ENCODE results near the gene SHLD3. TPM values are rescaled to one million over a fixed set of nuclear protein-coding genes. Genes with fewer than 3 reads are reported as not detected.

The SHLD3 gene
- total RNA-seq, 1 experiment from 2014 or later: 3.3 TPM

DNA sequence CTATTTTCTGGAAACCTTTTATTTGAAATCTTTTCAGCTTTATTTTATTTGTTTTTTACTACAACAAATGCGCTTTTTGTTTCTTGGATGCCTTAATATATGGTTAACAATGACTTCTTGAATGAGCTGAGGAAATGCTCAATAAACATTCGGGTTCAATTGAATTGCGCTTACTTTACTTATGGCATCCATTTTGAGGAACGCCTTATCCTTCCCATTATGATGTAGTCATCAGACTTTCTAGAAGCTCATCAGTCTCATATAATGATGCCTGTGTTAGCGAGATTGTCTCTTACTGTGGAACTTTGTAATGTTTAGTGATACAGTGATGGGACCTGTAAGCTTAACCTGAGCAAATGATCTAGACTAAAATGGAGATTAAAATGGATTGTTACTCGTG, 916 bp downstream of the SHLD3 start (continued):
- TF ChIP-seq AR (CRISPR knock-in tag; IDR thresholded peaks at IDR 0.05): no peak
- TF ChIP-seq GABPB1 (CRISPR knock-in tag; IDR thresholded peaks at IDR 0.05): no peak
- no peak for TF ChIP-seq ZNF219 (CRISPR knock-in tag; IDR thresholded peaks at IDR 0.05; ENCODE audit: borderline replicate concordance)
- TF ChIP-seq ZNF671 (CRISPR knock-in tag; IDR thresholded peaks at IDR 0.05): no peak

DNA sequence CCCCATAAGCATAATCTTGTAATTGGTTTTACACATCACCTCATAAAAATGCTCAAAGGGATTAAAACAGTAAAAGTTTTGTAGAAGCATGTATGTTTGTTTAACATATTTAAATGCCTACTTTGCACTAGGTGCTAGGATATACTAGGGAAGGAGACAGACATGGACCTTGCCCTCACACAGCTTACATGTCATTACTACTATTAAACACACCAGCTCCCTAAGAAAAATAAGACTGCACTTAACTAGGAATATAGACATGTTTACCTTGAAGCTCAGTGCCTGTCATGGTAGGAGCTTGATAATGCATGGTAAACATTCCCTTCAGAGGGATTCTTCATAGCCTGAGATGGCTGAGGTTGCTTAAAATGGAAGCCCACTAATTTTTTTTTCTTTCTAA, 6.2 kb downstream of the SHLD3 start:
- Mint-ChIP-seq H3K4me1 (peaks cover 3% of the 10 kb centered on the region), H3K4me3 (no peak overlapping the region), H3K27ac (no peak overlapping the region), H3K9me3 (no peaks in the 10 kb centered on the region), H3K27me3 (ENCODE audit: low read depth) (no peaks in the 10 kb centered on the region), H3K36me3 (peaks cover 14% of the 10 kb centered on the region; the same call in 1 of the 2 replicates)
- POLR2A ChIA-PET: no interaction called here
- TF ChIP-seq E2F4 (CRISPR knock-in tag; IDR thresholded peaks at IDR 0.05; ENCODE audit: borderline replicate concordance, low read depth): no peak
- DNase-seq (ENCODE audit: low spot score): no peak
- no peak for ATAC-seq
- CTCF ChIA-PET: no interaction called here

- peaks cover 26% of the 10 kb centered on the region for H3K36me3 Mint-ChIP-seq
- DNase-seq (ENCODE audit: low spot score) (no peak), ATAC-seq (no peak)
- H3K4me1 Mint-ChIP-seq: no peaks in the 10 kb centered on the region
- no peaks in the 10 kb centered on the region for H3K27me3 Mint-ChIP-seq (ENCODE audit: low read depth)
- CTCF ChIA-PET: no interaction called here
- no peak overlapping the region for H3K4me3 Mint-ChIP-seq
- peaks cover 5% of the 10 kb centered on the region for H3K9me3 Mint-ChIP-seq
- TF ChIP-seq IRF2 (CRISPR knock-in tag; IDR thresholded peaks at IDR 0.05; ENCODE audit: borderline replicate concordance, low read depth) (no peak), JUN (CRISPR knock-in tag; IDR thresholded peaks at IDR 0.05) (no peak), SP1 (CRISPR knock-in tag; conservative IDR thresholded peaks at IDR 0.05) (no peak), RELA (CRISPR knock-in tag; IDR thresholded peaks at IDR 0.05; ENCODE audit: borderline replicate concordance) (no peak), NR1H2 (CRISPR knock-in tag; IDR thresholded peaks at IDR 0.05) (no peak), CDX4 (CRISPR knock-in tag; IDR thresholded peaks at IDR 0.05; ENCODE audit: borderline replicate concordance) (no peak), ZNF219 (CRISPR knock-in tag; IDR thresholded peaks at IDR 0.05; ENCODE audit: borderline replicate concordance) (no peak), USF1 (CRISPR knock-in tag; IDR thresholded peaks at IDR 0.05) (no peak), ATF1 (CRISPR knock-in tag; IDR thresholded peaks at IDR 0.05) (no peak), NFYB (CRISPR knock-in tag; conservative IDR thresholded peaks at IDR 0.05; ENCODE audit: low read depth) (no peak), FOXJ3 (CRISPR knock-in tag; IDR thresholded peaks at IDR 0.05; ENCODE audit: borderline replicate concordance) (no peak)
- TF ChIP-seq, protein P1, sequence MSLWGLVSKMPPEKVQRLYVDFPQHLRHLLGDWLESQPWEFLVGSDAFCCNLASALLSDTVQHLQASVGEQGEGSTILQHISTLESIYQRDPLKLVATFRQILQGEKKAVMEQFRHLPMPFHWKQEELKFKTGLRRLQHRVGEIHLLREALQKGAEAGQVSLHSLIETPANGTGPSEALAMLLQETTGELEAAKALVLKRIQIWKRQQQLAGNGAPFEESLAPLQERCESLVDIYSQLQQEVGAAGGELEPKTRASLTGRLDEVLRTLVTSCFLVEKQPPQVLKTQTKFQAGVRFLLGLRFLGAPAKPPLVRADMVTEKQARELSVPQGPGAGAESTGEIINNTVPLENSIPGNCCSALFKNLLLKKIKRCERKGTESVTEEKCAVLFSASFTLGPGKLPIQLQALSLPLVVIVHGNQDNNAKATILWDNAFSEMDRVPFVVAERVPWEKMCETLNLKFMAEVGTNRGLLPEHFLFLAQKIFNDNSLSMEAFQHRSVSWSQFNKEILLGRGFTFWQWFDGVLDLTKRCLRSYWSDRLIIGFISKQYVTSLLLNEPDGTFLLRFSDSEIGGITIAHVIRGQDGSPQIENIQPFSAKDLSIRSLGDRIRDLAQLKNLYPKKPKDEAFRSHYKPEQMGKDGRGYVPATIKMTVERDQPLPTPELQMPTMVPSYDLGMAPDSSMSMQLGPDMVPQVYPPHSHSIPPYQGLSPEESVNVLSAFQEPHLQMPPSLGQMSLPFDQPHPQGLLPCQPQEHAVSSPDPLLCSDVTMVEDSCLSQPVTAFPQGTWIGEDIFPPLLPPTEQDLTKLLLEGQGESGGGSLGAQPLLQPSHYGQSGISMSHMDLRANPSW (CRISPR knock-in tag; conservative IDR thresholded peaks at IDR 0.05; ENCODE audit: low read depth): no peak
- TF ChIP-seq, protein P2, sequence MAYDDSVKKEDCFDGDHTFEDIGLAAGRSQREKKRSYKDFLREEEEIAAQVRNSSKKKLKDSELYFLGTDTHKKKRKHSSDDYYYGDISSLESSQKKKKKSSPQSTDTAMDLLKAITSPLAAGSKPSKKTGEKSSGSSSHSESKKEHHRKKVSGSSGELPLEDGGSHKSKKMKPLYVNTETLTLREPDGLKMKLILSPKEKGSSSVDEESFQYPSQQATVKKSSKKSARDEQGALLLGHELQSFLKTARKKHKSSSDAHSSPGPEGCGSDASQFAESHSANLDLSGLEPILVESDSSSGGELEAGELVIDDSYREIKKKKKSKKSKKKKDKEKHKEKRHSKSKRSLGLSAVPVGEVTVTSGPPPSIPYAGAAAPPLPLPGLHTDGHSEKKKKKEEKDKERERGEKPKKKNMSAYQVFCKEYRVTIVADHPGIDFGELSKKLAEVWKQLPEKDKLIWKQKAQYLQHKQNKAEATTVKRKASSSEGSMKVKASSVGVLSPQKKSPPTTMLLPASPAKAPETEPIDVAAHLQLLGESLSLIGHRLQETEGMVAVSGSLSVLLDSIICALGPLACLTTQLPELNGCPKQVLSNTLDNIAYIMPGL (CRISPR knock-in tag; IDR thresholded peaks at IDR 0.05): no peak
- TF ChIP-seq, protein P3, sequence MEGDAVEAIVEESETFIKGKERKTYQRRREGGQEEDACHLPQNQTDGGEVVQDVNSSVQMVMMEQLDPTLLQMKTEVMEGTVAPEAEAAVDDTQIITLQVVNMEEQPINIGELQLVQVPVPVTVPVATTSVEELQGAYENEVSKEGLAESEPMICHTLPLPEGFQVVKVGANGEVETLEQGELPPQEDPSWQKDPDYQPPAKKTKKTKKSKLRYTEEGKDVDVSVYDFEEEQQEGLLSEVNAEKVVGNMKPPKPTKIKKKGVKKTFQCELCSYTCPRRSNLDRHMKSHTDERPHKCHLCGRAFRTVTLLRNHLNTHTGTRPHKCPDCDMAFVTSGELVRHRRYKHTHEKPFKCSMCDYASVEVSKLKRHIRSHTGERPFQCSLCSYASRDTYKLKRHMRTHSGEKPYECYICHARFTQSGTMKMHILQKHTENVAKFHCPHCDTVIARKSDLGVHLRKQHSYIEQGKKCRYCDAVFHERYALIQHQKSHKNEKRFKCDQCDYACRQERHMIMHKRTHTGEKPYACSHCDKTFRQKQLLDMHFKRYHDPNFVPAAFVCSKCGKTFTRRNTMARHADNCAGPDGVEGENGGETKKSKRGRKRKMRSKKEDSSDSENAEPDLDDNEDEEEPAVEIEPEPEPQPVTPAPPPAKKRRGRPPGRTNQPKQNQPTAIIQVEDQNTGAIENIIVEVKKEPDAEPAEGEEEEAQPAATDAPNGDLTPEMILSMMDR (IDR thresholded peaks at IDR 0.05): no peak
- TF ChIP-seq, protein P4, sequence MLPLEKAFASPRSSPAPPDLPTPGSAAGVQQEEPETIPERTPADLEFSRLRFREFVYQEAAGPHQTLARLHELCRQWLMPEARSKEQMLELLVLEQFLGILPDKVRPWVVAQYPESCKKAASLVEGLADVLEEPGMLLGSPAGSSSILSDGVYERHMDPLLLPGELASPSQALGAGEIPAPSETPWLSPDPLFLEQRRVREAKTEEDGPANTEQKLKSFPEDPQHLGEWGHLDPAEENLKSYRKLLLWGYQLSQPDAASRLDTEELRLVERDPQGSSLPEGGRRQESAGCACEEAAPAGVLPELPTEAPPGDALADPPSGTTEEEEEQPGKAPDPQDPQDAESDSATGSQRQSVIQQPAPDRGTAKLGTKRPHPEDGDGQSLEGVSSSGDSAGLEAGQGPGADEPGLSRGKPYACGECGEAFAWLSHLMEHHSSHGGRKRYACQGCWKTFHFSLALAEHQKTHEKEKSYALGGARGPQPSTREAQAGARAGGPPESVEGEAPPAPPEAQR (CRISPR knock-in tag; IDR thresholded peaks at IDR 0.05): no peak
- POLR2A ChIA-PET: no interaction called here
- no peak overlapping the region for H3K27ac Mint-ChIP-seq
These were observed 15.4 kb downstream of the SHLD3 start for GRCh38 chr5:65640240-65640639.
